Panc1 (cell line): ENCODE results near the gene CAGE1. TPM values are rescaled to one million over a fixed set of nuclear protein-coding genes. Genes with fewer than 3 reads are reported as not detected.

ENCODE experiments used
- ATAC-seq: fragments of 200-7000 bp; cut with Tn5 transposase; 2 replicates; pipeline ENCODE4 v1.9.1; 2020; ENCODE audit warnings: mild to moderate bottlenecking, moderate library complexity
- BruUV-seq: library from RNA; stranded (reverse); fragments of 400-500 nt; replicated peaks from 2 replicates; lab custom pipeline; 2021; lab: Mats Ljungman, UMichigan
- CTCF ChIA-PET: fragments of 300-600 bp; sonication (Branson Sonifier 250); formaldehyde crosslinking; loops from one replicate; lab custom pipeline; 2022; ENCODE audit warnings: antibody characterized with exemption; lab: Charles Lee
- POLR2A ChIA-PET: fragments of 300-600 bp; sonication (Branson Sonifier 250); formaldehyde crosslinking; loops from one replicate; lab custom pipeline; 2022; ENCODE audit warnings: antibody characterized with exemption; lab: Charles Lee
- DNase-seq: peaks from one replicate; pipeline ENCODE4 v3.0.0-alpha.2; 2010; ENCODE audit warnings: low read depth, low spot score
- H3K27ac ChIP-seq: 2 replicates; pipeline ENCODE4 v1.5.1; 2011; ENCODE audit warnings: mild to moderate bottlenecking, low read length, inconsistent platforms
- H3K27me3 ChIP-seq: fragments of 200-500 bp; sonication (Bioruptor generic); 2 replicates; pipeline ENCODE4 v1.6.0; 2014; ENCODE audit warnings: low read length, inconsistent platforms; ENCODE audit not compliant: control insufficient read depth, insufficient read depth
- H3K36me3 ChIP-seq: fragments of 200-500 bp; sonication (Bioruptor generic); 2 replicates; pipeline ENCODE4 v1.5.1; 2014; ENCODE audit warnings: inconsistent platforms, mild to moderate bottlenecking, low read length, moderate library complexity; ENCODE audit not compliant: control insufficient read depth, insufficient read depth
- H3K4me1 ChIP-seq: 2 replicates; pipeline ENCODE4 v1.5.1; 2011; ENCODE audit warnings: inconsistent platforms, mild to moderate bottlenecking, low read length, moderate library complexity; ENCODE audit not compliant: control insufficient read depth, insufficient read depth
- H3K4me3 ChIP-seq, 2 experiments: 2 replicates each; pipeline ENCODE4 v1.5.1; 2011 to 2012; ENCODE audit warnings: low read depth in 2 of 2, low read length in 2 of 2, mild to moderate bottlenecking in 2 of 2, inconsistent platforms in 1 of 2, moderate library complexity in 1 of 2
- H3K9me3 ChIP-seq: fragments of 200-500 bp; sonication (Bioruptor generic); 2 replicates; pipeline ENCODE4 v1.5.1; 2014; ENCODE audit warnings: low read depth, mild to moderate bottlenecking, inconsistent platforms, low read length, moderate library complexity; ENCODE audit not compliant: control insufficient read depth, insufficient read depth
- CTCF ChIP-seq: fragments of 450-650 bp; IDR thresholded peaks from 2 replicates; pipeline ENCODE4 v1.5.1; 2017; ENCODE audit warnings: mild to moderate bottlenecking
- POLR2AphosphoS5 ChIP-seq: IDR thresholded peaks from 2 replicates; pipeline ENCODE4 v1.6.1; 2012; ENCODE audit warnings: mild to moderate bottlenecking, low read depth, low read length, moderate library complexity
- SIN3A ChIP-seq: IDR thresholded peaks from 2 replicates; pipeline ENCODE4 v1.6.1; 2012; ENCODE audit warnings: low read depth, mild to moderate bottlenecking, low read length, moderate library complexity, borderline replicate concordance; ENCODE audit not compliant: insufficient read depth
- TCF7L2 ChIP-seq: IDR thresholded peaks from 2 replicates; pipeline ENCODE4 v1.6.1; 2011; ENCODE audit warnings: mild to moderate bottlenecking, low read depth, low read length, inconsistent platforms
- in situ Hi-C: cut with HindIII; loops from 2 replicates; pipeline ENCODE4 v1.10.0; 2016; ENCODE audit warnings: low sequenced_read_pairs, low pct_unique_long_range_greater_than_20kb
- intact Hi-C: fragments of 100-400 bp; cut with micrococcal nuclease; formaldehyde crosslinking; loops from one replicate; pipeline ENCODE4 v1.10.0; 2022; ENCODE audit not compliant: unreplicated experiment
- total RNA-seq: library from RNA; stranded (reverse); gene quantifications from one replicate; pipeline ENCODE4 v1.2.1, GENCODE V29; 2021; ENCODE audit not compliant: unreplicated experiment
- TF ChIP-seq, protein P1 (sequence below), 2 experiments: IDR thresholded peaks; 2 replicates each; pipeline ENCODE4 v1.6.1; 2011 to 2012; ENCODE audit warnings: low read depth in 2 of 2, control low read depth in 1 of 2, low read length in 1 of 2, mild to moderate bottlenecking in 1 of 2, moderate library complexity in 1 of 2; ENCODE audit not compliant: insufficient read depth in 1 of 2

The CAGE1 gene
- total RNA-seq, 1 experiment from 2014 or later: not detected

DNA sequence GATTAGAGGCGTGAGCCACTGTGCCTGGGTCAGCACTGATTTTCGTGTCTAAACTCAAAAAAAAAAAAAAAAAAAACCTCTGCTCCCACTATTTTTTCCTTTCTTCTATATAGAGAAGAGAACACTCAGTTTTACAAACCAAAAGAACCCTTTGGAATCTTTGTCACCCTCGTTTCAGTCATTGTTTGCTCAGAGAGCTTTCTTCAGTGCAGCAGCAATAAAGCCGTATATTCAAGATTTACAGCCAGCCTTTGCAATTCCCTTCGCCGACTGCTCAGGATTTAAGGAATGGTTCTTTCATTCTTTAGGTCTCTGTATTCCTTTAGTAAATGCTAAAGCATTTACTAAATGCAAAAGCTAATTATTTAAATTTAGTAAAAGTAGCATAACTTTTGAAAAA, 20.2 kb upstream of the CAGE1 start:
- ATAC-seq (no peak), DNase-seq (no peak)
- Histone ChIP-seq H3K4me3 (no peak overlapping the region), H3K9me3 (no peaks in the 10 kb centered on the region), H3K4me1 (no peaks in the 10 kb centered on the region), H3K27ac (no peak overlapping the region), H3K27me3 (no peaks in the 10 kb centered on the region), H3K36me3 (peaks cover 36% of the 10 kb centered on the region)
- TF ChIP-seq, protein P1, sequence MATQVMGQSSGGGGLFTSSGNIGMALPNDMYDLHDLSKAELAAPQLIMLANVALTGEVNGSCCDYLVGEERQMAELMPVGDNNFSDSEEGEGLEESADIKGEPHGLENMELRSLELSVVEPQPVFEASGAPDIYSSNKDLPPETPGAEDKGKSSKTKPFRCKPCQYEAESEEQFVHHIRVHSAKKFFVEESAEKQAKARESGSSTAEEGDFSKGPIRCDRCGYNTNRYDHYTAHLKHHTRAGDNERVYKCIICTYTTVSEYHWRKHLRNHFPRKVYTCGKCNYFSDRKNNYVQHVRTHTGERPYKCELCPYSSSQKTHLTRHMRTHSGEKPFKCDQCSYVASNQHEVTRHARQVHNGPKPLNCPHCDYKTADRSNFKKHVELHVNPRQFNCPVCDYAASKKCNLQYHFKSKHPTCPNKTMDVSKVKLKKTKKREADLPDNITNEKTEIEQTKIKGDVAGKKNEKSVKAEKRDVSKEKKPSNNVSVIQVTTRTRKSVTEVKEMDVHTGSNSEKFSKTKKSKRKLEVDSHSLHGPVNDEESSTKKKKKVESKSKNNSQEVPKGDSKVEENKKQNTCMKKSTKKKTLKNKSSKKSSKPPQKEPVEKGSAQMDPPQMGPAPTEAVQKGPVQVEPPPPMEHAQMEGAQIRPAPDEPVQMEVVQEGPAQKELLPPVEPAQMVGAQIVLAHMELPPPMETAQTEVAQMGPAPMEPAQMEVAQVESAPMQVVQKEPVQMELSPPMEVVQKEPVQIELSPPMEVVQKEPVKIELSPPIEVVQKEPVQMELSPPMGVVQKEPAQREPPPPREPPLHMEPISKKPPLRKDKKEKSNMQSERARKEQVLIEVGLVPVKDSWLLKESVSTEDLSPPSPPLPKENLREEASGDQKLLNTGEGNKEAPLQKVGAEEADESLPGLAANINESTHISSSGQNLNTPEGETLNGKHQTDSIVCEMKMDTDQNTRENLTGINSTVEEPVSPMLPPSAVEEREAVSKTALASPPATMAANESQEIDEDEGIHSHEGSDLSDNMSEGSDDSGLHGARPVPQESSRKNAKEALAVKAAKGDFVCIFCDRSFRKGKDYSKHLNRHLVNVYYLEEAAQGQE (IDR thresholded peaks at IDR 0.05; ENCODE audit: insufficient read depth in 1 of 2, low read depth in 2 of 2, low read length in 1 of 2): no peak
- TF ChIP-seq SIN3A (no peak), POLR2AphosphoS5 (no peak), CTCF (no peak), TCF7L2 (no peak)
- CTCF ChIA-PET: interaction anchor here (0.6 kb wide), 1 partner anchor 21 kb away, joined by 3 read pairs; no protein-coding TSS in a partner anchor
- POLR2A ChIA-PET: no interaction called here
- in situ Hi-C loops: no loop called here
- intact Hi-C loops: no loop called here
- no TSS peak for BruUV-seq

- ATAC-seq: no peak
- ChIA-PET CTCF (no interaction called here), POLR2A (no interaction called here)
Observed at GRCh38 chr6:7406743-7407142, 17.2 kb upstream of the CAGE1 start.

More at GRCh38 chr6:7406743-7407142, 17.2 kb upstream of the CAGE1 start:
- no peak overlapping the region for H3K4me3 ChIP-seq
- in situ Hi-C loops (no loop called here), intact Hi-C loops (no loop called here)
- H3K36me3 ChIP-seq: peaks cover 43% of the 10 kb centered on the region
- H3K9me3 ChIP-seq: no peaks in the 10 kb centered on the region
- no TSS peak for BruUV-seq
- no peak for DNase-seq
- H3K27ac ChIP-seq: no peak overlapping the region
- TF ChIP-seq SIN3A: no peak
- no peak for TF ChIP-seq CTCF
- TF ChIP-seq, protein P1 (IDR thresholded peaks at IDR 0.05; ENCODE audit: insufficient read depth in 1 of 2, low read depth in 2 of 2, low read length in 1 of 2): no peak
- no peak for TF ChIP-seq TCF7L2
- no peak for TF ChIP-seq POLR2AphosphoS5
- H3K27me3 ChIP-seq: no peaks in the 10 kb centered on the region
- no peaks in the 10 kb centered on the region for H3K4me1 ChIP-seq
